Endodermal cell (in vitro differentiated cells): ENCODE measurements around the gene TNFRSF8. TPM values are rescaled to one million over a fixed set of nuclear protein-coding genes. Genes with fewer than 3 reads are reported as not detected.

Experiments used
- DNase-seq: peaks from one replicate; pipeline ENCODE4 v3.0.0-alpha.2; 2017
- H3K27ac ChIP-seq: 2 replicates; pipeline ENCODE4 v1.5.1; 2013; ENCODE audit warnings: mild to moderate bottlenecking, low read depth, low read length, moderate library complexity
- H3K27me3 ChIP-seq: 2 replicates; pipeline ENCODE4 v1.6.1; 2013; ENCODE audit warnings: mild to moderate bottlenecking, low read length, moderate library complexity; ENCODE audit not compliant: insufficient read depth, control insufficient read depth, poor library complexity, severe bottlenecking
- H3K36me3 ChIP-seq: 2 replicates; pipeline ENCODE4 v1.7.0; 2013; ENCODE audit warnings: mild to moderate bottlenecking, low read length, moderate library complexity; ENCODE audit not compliant: control insufficient read depth, insufficient read depth
- H3K4me1 ChIP-seq: one replicate; pipeline ENCODE4 v1.7.0; 2013; ENCODE audit warnings: low read length; ENCODE audit not compliant: control insufficient read depth, insufficient read depth
- H3K4me3 ChIP-seq: 2 replicates; pipeline ENCODE4 v1.5.1; 2013; ENCODE audit warnings: mild to moderate bottlenecking, low read length, moderate library complexity
- H3K9ac ChIP-seq: 2 replicates; pipeline ENCODE4 v1.6.1; 2013; ENCODE audit warnings: mild to moderate bottlenecking, low read length, moderate library complexity; ENCODE audit not compliant: poor library complexity, severe bottlenecking; ENCODE audit errors: extremely low read depth
- H3K9me3 ChIP-seq: 2 replicates; pipeline ENCODE4 v1.6.1; 2013; ENCODE audit warnings: mild to moderate bottlenecking, low read length, moderate library complexity; ENCODE audit not compliant: control insufficient read depth
- H3K27ac Mint-ChIP-seq: 2 replicates; pipeline ENCODE4 v1.8.0; 2020; ENCODE audit warnings: mixed read lengths
- H3K27me3 Mint-ChIP-seq: 2 replicates; pipeline ENCODE4 v1.8.0; 2021; ENCODE audit warnings: mild to moderate bottlenecking, mixed read lengths; ENCODE audit not compliant: insufficient read depth
- H3K36me3 Mint-ChIP-seq: 2 replicates; pipeline ENCODE4 v1.8.0; 2020; ENCODE audit warnings: low read depth, mixed read lengths
- H3K4me1 Mint-ChIP-seq: 2 replicates; pipeline ENCODE4 v1.8.0; 2020; ENCODE audit warnings: mixed read lengths
- H3K4me3 Mint-ChIP-seq: 2 replicates; pipeline ENCODE4 v1.8.0; 2020; ENCODE audit warnings: mild to moderate bottlenecking, moderate library complexity, mixed read lengths
- H3K9me3 Mint-ChIP-seq: 2 replicates; pipeline ENCODE4 v1.8.0; 2020; ENCODE audit warnings: mild to moderate bottlenecking, mixed read lengths
- whole genome bisulfite sequencing, 2 experiments: methylation state at CpG; one replicate each; pipeline versions ENCODE4 v1.1.5 to v1.1.7; 2013; ENCODE audit warnings: missing lambda C conversion rate in 2 of 2, mixed read lengths in 1 of 2; ENCODE audit not compliant: insufficient coverage in 1 of 2, insufficient read length in 1 of 2; 5-methylcytosine and 5-hydroxymethylcytosine counted together
- total RNA-seq, 2 donors: library from RNA; stranded (reverse); fragmentation: NEBNext Ultra II Directional in 1 of 2; extraction: Animal tissue kit (Norgen Biotek cat#: 25700) in 1 of 2; gene quantifications; 2 replicates in 1 of 2; 3 replicates in 1 of 2; pipeline ENCODE4 v1.2.1, GENCODE V29; 2021
- TF ChIP-seq, protein P1 (sequence below): fragments of 200-600 bp; sonication (generic); conservative IDR thresholded peaks from 2 replicates; pipeline ENCODE4 v1.5.0; 2021; ENCODE audit warnings: antibody characterized with exemption, mild to moderate bottlenecking

TNFRSF8 gene
- total RNA-seq, 2 donors from 2014 or later = 0.69 to 2.3 TPM

DNA sequence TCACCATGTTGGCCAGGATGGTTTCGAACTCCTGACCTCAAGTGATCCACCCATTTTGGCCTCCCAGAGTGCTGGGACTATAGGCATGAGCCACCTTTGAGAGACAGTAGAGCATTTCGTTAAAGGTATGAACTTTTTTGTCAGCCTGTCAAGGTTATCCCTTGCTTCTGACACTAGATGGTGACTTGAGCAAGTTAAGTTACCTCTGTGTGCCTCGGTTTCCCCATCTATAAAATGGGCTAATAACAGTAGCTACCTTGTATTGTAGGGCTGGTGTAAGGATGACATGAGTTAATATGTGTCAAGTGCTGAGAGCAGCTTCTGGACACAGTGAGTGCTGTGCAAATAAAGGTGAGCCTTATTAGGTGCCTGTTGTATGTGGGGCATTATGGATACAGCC lies 8.8 kb downstream of the TNFRSF8 start:
- peaks cover 18% of the 10 kb centered on the region for H3K4me1 Mint-ChIP-seq
- no peaks in the 10 kb centered on the region for H3K27me3 Mint-ChIP-seq
- H3K4me1 ChIP-seq = peaks cover 7% of the 10 kb centered on the region
- H3K4me3 Mint-ChIP-seq = no peak overlapping the region
- H3K27ac ChIP-seq = no peak overlapping the region
- no peaks in the 10 kb centered on the region for H3K9me3 Mint-ChIP-seq
- no peak overlapping the region for H3K4me3 ChIP-seq
- no peak for DNase-seq
- H3K36me3 ChIP-seq = no peaks in the 10 kb centered on the region
- H3K9me3 ChIP-seq = no peaks in the 10 kb centered on the region
- TF ChIP-seq, protein P1, sequence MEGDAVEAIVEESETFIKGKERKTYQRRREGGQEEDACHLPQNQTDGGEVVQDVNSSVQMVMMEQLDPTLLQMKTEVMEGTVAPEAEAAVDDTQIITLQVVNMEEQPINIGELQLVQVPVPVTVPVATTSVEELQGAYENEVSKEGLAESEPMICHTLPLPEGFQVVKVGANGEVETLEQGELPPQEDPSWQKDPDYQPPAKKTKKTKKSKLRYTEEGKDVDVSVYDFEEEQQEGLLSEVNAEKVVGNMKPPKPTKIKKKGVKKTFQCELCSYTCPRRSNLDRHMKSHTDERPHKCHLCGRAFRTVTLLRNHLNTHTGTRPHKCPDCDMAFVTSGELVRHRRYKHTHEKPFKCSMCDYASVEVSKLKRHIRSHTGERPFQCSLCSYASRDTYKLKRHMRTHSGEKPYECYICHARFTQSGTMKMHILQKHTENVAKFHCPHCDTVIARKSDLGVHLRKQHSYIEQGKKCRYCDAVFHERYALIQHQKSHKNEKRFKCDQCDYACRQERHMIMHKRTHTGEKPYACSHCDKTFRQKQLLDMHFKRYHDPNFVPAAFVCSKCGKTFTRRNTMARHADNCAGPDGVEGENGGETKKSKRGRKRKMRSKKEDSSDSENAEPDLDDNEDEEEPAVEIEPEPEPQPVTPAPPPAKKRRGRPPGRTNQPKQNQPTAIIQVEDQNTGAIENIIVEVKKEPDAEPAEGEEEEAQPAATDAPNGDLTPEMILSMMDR = no peak
- H3K27me3 ChIP-seq = no peaks in the 10 kb centered on the region
- no peak overlapping the region for H3K9ac ChIP-seq
- no peaks in the 10 kb centered on the region for H3K36me3 Mint-ChIP-seq
- no peak overlapping the region for H3K27ac Mint-ChIP-seq
- 82 to 84% methylated on average over 3 of the region's 3 CpGs for WGBS, 2 experiments

GRCh38 chr1:12072741-12073140 lies 9.6 kb downstream of the TNFRSF8 start:
- DNase-seq = no peak
- Histone ChIP-seq H3K9me3 (peaks cover 6% of the 10 kb centered on the region), H3K36me3 (no peaks in the 10 kb centered on the region), H3K9ac (no peak overlapping the region), H3K4me1 (peaks cover 7% of the 10 kb centered on the region), H3K4me3 (no peak overlapping the region), H3K27me3 (no peaks in the 10 kb centered on the region), H3K27ac (no peak overlapping the region)
- H3K27me3 Mint-ChIP-seq = no peaks in the 10 kb centered on the region
- WGBS, 2 experiments = 91 to 100% methylated on average over 2 to 8 of the region's 8 CpGs
- no peak overlapping the region for H3K4me3 Mint-ChIP-seq
- no peaks in the 10 kb centered on the region for H3K36me3 Mint-ChIP-seq
- H3K27ac Mint-ChIP-seq = no peak overlapping the region
- peaks cover 6% of the 10 kb centered on the region for H3K9me3 Mint-ChIP-seq
- TF ChIP-seq, protein P1 = no peak
- H3K4me1 Mint-ChIP-seq = peaks cover 16% of the 10 kb centered on the region

GRCh38 chr1:12073796-12074195 lies 10.7 kb downstream of the TNFRSF8 start:
- DNase-seq = no peak
- no peaks in the 10 kb centered on the region for H3K27me3 ChIP-seq
- peaks cover 12% of the 10 kb centered on the region for H3K4me1 Mint-ChIP-seq
- no peaks in the 10 kb centered on the region for H3K36me3 Mint-ChIP-seq
- H3K9me3 ChIP-seq = peaks cover 6% of the 10 kb centered on the region
- no peaks in the 10 kb centered on the region for H3K27me3 Mint-ChIP-seq
- peaks cover 6% of the 10 kb centered on the region for H3K9me3 Mint-ChIP-seq
- no peak overlapping the region for H3K4me3 Mint-ChIP-seq
- WGBS, 2 experiments = 95 to 96% methylated on average over 12 to 15 of the region's 15 CpGs
- H3K4me1 ChIP-seq = peaks cover 4% of the 10 kb centered on the region
- no peak overlapping the region for H3K9ac ChIP-seq
- H3K27ac ChIP-seq = no peak overlapping the region
- no peak overlapping the region for H3K4me3 ChIP-seq
- no peak overlapping the region for H3K27ac Mint-ChIP-seq
- TF ChIP-seq, protein P1 = no peak
- H3K36me3 ChIP-seq = no peaks in the 10 kb centered on the region
